CD4-positive, alpha-beta T cell treated with Interleukin-4 for 1 hour (primary cell): Measurements from ENCODE around the gene B3GALT6.
"Not testable (repeated sequence)": the region's sequence is repeated elsewhere in the genome, so short reads cannot be mapped to it uniquely, and the experiment has no call there.

Experiments
- DNase-seq, 2 donors: peaks; one replicate each; pipeline ENCODE4 v3.0.0-alpha.2; 2020 to 2022

Gene B3GALT6

DNA sequence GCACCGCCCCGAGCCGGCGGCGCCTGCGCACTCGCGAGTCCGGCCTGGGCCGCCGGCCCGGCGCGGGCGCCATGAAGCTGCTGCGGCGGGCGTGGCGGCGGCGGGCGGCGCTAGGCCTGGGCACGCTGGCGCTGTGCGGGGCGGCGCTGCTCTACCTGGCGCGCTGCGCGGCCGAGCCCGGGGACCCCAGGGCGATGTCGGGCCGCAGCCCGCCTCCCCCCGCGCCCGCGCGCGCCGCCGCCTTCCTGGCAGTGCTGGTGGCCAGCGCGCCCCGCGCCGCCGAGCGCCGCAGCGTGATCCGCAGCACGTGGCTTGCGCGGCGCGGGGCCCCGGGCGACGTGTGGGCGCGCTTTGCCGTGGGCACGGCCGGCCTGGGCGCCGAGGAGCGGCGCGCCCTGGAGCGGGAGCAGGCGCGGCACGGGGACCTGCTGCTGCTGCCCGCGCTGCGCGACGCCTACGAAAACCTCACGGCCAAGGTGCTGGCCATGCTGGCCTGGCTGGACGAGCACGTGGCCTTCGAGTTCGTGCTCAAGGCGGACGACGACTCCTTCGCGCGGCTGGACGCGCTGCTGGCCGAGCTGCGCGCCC, at the start of gene B3GALT6:
Gene B3GALT6 (plus strand): TSS at position 30 of the 588 bp plus-strand sequence. CDS start 42 bp downstream, at position 72.
- no peak for DNase-seq

DNA sequence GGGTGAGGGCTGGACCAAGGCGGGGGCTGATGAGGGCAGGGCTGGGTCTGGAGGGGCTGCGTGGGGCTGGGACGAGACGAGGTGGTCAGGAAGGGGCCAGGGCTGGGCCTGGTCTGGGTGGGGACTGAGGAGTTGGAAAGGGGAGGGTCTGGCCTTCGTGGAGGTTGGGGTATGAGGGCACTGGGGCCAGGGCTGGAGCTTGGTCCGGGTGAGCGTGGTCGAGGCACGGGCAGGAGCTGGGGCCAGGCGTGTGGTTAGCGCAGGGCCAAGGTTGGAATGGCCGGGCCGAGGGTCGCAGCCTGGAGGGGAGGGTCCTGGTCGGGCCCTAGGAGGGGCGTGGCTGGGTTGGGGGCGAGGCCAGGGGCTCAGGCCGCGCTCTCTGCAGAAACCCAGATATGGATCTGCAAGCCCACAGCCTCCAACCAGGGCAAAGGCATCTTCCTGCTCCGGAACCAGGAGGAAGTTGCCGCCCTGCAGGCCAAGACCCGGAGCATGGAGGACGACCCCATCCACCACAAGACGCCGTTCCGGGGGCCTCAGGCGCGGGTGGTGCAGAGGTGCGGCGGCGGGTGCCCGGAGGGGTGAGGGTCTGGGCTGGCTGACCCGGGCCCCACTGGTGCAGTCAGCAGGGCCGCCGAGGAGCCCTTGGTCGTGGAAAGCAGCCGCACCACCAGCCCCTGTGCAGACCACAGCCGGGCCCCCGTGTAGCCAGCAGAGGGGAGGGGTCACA, 49.4 kb upstream of the B3GALT6 start:
- DNase-seq: no peak

DNA sequence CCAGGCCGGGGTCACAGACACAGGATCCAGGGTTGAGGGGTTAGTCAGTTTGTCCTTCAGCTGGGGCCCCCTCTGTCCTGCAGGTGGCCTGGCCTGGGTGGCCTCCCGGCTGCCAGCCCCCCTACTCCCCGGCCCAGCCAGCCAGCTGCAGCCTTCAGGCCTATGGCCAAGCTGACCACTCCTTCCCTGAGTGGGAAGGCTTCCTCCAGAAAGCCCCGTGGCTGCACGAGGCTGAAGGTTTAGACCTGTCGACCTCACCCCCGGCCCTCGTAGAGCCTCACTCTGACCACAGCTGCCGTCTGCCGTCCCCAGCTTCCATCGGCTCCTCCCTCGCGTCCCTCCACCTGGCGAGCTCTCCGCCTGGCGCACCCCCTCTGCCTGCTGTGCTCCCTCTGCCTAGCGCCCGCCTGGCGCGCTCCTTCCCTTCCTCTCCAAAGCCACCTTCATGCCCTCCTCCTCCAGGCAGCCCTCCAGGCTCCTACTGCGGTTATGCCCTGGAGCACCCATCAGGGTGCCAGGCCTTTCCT, 48.8 kb upstream of the B3GALT6 start:
- DNase-seq: no peak

DNA sequence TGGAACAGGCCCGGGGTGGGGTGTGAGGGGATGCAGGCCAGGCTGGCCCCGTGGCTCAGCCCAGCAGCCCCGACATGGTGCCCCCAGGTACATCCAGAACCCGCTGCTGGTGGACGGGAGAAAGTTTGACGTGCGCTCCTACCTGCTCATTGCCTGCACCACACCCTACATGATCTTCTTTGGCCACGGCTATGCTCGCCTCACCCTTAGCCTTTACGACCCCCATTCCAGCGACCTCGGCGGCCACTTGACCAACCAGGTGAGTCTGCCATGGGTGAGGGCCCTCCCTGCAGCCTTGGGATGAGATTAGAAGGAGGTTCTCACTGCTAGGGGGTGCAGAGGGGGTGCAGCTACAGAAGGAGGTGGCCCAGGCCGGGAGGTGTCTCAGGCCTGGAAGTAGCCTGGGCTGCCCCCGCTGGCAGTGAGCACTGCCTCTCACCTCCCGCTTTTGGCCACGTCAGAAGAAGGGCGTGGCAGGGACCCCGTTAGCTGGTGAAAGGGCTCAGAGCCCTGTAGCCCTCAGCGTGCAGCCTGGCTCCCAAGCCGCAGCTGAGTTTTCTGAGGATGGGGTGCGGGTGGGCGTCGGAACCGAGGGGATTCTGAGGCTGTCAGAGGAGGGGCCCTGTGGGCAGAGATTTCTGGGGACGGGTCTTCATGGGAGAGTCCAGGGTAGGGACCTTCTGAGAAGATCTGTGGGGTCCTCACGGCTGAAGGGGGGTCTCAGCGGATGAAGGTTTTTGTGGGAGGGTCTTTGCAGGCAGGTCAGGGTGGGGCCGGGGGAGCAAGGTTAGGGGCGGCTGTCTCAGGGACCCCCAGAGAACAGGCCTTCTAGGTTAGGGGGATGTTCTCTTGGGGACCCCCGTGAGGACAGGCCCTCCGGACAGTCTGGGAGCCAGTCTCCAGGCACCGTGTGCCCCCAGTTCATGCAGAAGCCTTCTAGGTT, 47.9 kb upstream of the B3GALT6 start:
- no peak for DNase-seq

DNA sequence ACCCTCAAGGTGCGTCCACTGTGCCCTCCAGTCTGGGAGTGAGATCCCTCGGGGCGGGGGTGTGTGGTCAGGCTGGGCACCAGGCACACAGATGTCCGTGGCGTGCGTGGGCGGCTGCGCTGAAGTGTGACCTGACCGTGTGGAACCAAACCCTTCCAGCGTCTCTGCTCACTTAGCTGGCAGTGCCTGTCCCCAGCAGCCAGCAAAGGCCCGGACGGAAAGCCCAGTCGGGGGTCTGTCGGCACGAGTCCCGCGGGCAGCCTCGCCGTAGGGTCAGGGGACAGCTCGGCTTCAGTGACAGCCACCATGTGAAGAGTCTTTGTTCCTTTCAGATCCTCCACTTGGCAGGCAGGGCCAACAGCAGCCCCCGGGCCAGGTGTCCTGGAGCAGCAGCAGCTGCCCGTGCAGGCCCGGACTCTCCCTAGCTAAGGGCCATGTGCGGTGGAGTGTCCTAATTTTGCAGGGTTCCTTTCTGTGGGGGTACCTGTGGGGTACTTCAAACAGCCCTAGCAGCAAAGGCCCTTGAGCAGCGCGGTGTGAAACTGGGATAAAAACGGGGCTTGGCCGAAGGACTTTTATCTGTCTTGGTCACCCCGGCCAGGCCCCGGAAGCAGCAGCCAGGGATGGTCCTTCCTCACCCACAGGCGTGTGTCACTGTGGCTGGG, 46.8 kb upstream of the B3GALT6 start:
- DNase-seq: no peak

DNA sequence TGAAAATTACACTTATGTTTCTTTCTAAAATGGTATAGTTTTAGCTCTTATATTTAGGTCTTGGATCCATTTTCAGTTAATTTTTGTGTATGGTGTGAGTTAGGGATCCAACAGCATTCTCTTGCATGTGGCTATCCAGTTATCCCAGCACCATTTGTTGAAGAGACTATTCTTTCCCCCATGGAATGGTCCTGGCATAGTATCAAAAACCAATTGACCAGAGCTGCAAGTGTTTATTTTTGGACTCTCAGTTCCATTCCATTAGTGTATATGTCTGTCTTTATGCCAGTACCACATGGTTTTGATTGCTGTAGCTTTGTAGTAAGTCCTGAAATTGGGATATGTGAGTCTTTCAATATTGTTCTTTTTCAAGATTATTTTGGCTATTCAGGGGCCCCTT, 44.1 kb upstream of the B3GALT6 start:
- no peak for DNase-seq

DNA sequence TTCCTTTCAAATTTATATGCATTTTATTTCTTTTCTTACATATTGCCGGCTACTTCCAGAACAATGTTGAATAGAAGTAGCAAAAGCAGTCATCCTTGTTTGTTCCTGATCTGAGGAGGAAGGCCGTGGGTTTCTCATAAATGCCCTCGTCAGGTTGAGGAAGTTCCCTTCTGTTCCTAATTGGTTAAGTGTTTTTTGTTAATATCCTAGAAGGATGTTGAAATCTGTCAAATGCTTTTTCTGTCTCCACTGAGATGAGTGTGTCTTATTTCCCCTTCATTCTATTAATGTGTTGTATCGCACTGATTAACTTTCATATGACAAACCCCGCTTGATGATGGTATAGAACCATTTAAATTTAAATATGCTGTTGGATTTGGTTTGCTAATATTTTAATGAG, 42.9 kb upstream of the B3GALT6 start:
- no peak for DNase-seq

DNA sequence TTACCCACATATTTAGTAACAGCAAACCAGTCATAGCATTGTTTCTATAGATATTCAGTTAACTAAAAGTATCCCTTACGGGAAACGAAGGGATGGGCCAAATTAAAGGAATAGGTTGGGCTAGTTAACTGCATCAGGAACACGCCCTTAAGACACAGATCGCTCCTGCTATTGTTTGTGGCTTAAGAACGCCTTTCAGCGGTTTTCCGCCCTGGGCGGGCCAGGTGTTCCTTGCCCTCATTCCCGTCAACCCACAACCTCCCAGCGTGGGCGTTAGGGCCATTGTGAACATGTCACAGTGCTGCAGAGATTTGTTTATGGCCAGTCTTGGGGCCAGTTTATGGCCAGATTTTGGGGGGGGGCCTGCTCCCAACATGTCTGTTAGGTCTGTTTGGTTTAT, 40.3 kb upstream of the B3GALT6 start:
- no peak for DNase-seq

DNA sequence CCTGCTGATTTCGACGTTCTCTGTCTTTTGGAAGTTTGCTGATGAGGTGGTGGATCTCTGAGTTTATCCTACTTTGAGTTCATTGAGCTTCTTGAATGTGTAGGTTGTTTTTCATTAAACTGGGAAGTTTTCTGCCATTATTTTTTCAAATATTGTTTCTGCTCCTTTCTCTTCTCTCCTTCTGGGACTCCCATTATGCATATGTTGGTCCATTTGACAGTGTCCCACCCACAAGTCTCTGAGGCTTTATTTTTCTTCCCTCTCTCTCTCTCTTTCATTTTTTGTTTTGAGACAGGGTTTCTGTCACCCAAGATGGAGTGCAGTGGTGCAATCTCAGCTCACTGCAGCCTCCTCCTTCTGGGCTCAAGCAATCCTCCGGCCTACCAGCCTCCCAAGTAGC, 37.3 kb upstream of the B3GALT6 start:
- no peak for DNase-seq

DNA sequence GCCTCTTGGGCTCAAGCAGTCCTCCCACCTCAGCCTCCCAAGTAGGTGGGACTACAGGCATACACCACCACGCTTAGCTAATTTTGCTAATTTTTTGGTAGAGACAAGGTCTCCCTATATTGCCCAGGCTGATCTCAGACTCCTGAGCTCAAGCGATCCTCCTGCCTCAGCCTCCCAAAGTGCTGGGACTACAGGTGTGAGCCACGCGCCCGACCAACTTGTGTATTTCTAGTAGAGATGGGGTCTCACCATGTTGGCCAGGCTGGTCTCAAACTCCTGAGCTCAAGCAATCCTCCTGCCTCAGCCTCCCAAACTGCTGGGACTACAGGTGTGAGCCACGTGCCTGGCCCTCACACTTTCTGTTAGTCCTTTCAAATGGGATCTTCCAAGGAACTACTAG, 36.3 kb upstream of the B3GALT6 start:
- not testable (repeated sequence) for DNase-seq

DNA sequence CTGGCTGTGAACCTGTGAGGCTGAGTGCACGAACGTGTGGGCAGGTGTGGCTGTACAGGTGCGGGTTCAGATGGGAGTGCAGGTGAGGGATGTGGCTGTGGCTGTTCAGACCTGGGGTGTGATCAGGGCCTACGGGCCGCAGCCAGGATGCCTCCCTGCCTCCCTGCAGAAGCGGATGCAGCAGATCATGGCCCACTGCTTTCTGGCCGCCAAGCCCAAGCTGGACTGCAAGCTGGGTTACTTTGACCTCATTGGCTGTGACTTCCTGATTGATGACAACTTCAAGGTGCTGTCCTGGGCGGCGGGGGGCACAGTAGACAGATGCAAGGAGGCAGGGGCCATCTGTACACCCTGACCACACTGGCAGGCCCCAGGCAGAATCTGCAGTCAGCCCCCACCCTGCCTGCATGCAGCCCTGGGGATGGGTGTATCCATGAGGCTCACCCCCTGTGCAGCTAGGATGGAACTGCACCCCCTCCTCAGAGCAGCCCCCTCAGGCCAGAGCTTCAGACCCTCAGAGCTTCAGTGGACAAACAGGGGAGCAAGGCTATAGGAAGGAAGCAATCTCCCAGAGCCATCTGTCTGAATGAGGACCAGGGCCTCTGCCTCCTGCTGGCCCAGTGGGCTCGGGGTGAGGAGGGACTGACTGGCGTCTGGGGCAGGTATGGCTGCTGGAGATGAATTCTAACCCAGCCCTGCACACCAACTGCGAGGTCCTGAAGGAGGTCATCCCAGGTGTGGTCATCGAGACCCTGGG, 35.4 kb upstream of the B3GALT6 start:
- no peak for DNase-seq

DNA sequence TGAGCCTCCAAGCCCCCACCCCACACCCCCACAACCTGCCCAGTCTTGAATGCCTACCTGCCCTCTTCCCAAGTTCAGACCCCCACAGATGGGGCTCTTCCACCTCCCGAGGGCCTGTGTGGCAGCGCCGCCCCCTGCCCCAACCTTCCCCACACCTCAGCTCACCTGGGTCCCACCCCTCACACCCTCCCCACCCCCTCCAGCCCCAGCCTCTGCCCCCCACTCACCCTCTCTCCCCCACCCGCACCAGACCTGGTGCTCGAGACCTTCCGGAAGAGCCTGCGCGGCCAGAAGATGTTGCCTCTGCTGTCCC, 34.9 kb upstream of the B3GALT6 start:
- no peak for DNase-seq

DNA sequence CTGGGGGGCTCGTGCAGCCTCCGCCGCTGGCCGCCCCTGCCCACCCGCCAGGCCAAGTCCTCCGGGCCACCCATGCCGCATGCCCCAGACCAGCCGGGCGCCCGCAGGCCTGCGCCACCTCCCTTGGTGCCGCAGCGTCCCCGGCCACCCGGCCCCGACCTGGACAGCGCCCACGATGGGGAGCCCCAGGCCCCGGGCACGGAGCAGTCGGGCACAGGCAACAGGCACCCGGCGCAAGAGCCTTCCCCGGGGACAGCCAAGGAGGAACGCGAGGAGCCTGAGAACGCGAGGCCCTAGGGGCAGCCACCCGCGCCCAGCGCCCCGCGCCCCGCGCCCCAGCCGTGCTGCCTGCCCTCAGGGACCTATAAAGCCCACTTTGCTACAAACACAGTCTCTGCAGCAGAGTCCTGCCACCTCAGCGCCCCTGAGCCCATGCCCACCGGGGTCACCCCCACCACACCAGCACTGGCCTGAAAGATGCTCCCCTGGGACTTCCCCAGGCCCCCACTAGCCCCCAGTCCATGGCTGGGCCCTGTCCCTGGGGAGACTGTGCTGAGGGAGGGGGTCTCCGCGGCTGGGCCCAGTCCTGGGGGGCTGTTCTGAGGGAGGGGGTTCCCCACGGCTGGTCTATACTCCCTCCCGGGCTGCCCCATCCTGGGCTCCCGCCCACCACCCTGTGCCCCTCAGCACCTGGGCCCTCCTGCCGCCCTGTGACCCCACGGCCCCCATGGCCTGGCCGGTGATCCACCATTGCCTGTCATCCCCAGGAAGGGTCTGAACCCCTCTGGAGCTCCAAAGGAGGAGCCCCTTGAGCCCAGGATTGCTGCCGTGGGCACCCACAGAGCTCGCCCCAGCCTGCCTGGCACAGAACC, 34.2 kb upstream of the B3GALT6 start:
- DNase-seq: no peak

DNA sequence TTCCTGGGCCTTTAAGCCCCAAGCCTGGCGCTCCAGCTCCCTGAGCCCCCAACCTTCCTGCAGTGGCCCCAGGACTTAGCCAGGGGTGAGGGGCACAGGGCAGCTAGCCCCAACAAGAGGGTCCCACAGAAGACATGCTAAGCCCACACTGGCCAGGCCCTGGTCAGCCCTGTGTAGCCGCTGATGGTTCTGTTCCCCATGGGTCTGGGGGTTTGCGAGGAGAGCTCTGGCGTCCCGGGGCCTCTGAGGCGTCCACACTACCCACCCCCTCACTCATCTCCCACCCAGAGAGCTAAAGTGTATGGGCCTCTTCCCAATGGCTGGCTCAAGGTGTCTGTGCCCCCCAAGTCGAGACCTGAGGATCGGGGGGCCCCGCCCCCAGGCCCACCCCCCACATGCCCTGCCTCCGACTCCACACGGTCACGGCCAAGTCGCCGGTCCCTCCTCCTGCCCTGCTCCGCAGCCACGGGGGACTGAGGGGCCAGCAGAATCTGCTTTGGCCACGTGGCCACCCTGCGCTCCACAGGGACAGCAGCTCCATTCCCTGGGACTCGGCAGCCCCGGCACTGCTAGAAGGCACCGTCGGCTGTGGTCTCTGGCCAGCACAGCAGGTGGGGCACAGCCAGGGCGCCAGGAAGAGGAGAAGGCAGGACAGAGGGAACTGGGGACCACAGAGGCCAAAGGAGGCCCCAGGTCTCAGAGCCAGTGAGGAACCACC, 33.5 kb upstream of the B3GALT6 start:
- no peak for DNase-seq

DNA sequence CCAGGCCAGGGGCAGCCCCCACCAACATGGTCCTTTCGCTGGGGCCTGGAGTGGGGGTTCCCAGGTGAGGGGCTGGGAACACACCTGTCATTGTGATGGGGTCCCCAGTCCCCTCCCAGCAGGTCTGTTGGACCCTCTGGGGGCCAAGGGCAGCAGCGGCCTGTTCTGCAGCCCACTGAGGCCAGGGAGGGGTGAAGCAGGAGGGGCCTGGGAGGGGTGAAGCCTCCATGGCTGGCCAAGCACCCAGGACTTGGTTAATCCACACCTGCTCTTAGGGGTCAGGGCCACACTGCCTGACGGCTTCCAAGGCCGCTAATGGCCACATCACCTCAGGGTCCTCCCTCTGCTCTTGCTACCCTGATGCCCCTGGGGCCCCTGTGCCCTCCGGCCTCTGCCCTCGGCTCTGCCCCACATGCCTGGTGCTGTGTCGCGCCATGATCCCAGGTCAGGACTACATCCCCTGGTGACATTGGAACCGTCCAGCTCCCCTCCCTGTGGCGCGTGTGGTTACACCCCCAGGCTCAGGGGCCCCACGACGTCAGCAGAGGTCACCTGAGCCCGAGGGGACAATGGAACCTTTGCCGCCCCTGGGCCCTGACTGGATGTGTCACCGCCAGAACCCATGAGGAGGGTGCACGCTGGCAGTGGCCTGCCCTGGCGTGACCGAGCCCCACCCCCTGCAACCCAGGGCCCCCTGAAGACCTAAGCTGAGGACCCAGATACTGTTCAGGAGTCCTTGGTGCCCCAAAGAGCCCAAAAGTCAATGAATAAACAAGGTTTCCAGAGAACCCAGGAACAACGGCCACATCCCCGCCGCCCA, 32.7 kb upstream of the B3GALT6 start:
- no peak for DNase-seq

DNA sequence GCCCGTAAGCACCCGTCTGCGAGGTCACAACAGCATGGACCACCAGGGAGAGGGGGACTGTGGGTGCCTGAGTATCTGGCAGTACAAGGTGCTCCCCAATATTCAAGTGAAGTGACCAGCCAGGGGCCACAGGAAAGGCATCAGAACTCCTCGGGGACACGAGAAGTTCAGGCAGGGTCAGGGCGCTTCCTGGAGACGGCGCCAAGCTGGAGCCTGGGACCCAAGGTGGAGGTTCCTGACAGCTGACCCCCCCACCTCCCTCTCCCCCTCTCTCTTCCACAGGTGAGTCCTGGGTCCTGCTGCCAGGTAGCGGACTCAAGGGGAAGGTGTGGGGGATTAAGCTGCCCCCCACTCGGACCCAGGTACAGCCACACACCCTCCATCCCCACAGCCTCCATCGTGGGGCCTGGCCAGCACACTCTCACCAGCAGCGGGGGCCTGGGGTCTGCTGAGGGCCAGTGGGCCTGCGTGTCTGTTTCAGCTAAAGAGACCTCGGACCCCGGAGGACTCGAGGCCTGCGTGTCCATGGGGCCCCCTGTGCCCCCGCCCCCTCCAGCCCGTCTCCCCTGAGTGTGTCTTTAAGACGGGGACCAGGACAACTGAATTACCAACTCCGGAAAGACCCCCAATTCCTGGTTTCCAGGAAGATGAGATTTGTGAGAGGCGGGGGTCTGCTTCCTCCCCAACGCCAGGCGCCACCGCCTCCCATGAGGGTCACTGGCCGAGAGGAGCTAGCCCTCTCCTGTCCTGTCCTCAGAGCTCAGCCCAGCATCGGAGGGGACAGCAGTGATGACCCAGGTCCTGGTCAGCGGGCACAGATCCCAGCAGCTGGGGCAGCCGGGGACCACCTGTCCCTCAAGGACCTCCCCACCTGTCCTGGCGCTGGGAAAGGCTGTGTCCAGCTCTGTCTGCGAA, 31.8 kb upstream of the B3GALT6 start:
- no peak for DNase-seq

DNA sequence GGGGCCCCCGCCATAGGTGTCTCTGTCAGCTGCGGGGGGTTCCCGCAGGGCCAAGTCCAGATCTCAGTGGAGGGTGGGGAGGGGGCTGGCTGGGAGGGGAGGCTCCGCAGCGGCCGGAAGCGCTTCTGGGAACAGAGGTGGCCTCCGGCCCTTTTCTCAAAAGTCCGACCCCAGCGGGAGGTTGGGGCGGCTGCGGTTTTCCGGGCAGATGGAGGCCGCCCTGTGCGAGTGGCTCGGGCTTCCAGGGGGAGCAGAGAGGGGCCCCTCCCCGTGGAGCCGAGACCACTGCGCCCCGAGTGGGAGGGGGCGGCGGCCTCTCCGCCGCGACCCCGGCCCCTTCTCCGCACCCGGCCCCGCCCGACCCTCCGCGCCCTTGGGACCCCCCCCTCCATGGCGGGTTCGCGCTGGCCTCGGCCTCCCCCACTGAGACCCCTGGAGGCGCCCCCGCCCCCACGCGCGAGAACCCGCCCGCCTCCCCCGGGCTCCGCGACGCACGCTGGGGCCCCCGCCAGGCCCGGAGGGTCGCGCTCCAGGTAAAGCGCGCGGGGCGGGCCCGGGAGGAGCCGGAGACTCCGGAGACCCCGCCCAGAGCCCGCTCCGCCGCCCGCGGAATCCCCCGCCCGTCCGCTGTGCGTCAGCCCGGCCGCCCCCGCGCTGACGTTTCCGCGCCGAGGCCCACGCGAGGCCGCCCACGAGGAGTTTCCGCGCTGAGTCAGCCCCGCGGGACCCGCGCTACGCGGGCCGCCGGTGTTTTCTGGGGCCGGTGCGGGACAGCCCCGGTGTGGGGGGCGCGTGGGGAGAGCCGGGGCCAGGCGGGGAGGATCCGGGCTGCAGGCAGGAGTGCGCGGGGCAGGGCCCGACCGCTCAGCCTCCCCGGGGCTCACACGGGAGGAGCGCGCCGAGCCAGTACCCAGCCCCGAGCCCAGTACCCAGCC, 30.9 kb upstream of the B3GALT6 start:
- peak; percentile 88 to 91 for DNase-seq
